Activated naive CD4-positive, alpha-beta T cell treated with anti-CD3 and anti-CD28 coated beads, Interleukin-2, amount 10 ng/mL, durations not matched to agents 7 days and 5 days (primary cell): ENCODE results near the gene SLC25A29.
A peak's percentile ranks its signal among the peaks of the same experiment; 100 is the strongest.
"Not testable (repeated sequence)": the region's sequence is repeated elsewhere in the genome, so short reads cannot be mapped to it uniquely, and the experiment has no call there.

Source experiments
- CTCF ChIA-PET: fragments of 350-600 bp; sonication (Branson Sonifier 250); formaldehyde crosslinking; loops from one replicate; lab custom pipeline; 2021; ENCODE audit warnings: antibody characterized with exemption; lab: Charles Lee
- DNase-seq: peaks from one replicate; pipeline ENCODE4 v3.0.0-alpha.2; 2020
- H3K27ac Mint-ChIP-seq: one replicate; pipeline ENCODE4 v1.8.0; 2021; ENCODE audit warnings: mild to moderate bottlenecking, moderate library complexity, mixed read lengths
- H3K27me3 Mint-ChIP-seq: one replicate; pipeline ENCODE4 v1.8.0; 2021; ENCODE audit warnings: mild to moderate bottlenecking, mixed read lengths
- H3K36me3 Mint-ChIP-seq: one replicate; pipeline ENCODE4 v1.8.0; 2021; ENCODE audit warnings: mixed read lengths
- H3K4me1 Mint-ChIP-seq: one replicate; pipeline ENCODE4 v1.8.0; 2021; ENCODE audit warnings: mixed read lengths
- H3K4me3 Mint-ChIP-seq: one replicate; pipeline ENCODE4 v1.8.0; 2021; ENCODE audit warnings: mild to moderate bottlenecking, moderate library complexity, mixed read lengths
- H3K9me3 Mint-ChIP-seq: one replicate; pipeline ENCODE4 v1.8.0; 2021; ENCODE audit warnings: mixed read lengths

SLC25A29 gene

DNA sequence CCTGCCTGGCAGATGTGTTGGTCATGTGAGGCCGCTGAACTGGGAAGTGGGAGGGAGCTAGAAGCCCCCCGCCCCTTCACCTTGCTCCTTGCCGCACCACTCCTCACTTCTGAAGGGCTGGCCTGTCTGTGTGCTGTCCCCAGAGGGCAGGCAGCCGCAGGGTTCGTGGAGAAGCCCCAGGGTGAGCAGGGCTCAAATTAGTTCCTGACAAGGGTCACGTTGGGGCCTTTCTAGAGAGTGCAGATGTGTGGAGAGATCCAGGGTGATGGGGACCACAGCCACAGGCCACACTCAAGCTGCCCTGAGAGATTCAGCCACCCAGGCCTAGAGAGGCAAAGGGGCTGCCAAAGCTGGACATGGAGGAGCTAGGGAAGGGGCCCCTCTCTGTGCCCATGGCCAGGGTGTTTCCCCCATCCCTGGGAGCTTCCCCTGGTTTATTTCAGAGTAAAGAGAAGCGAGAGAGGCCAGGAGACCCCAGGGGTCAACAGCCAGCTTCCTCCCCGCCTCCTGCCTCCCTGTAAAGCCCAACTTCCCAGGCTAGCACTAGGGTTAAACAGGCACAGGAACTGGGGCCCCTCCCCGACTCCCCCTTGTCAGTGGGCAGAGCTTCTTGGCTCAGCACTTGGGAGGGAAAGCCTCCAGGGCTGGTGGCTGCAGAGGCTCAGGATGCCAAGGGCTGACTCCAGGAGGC is 16.2 kb downstream of the SLC25A29 start:
- Mint-ChIP-seq H3K4me1 (peaks cover 8% of the 10 kb centered on the region), H3K27ac (no peak overlapping the region)
- CTCF ChIA-PET = interaction anchor here (1.2 to 1.3 kb wide), 2 partner anchors 88 to 97 kb away, joined by 3 to 5 read pairs; no protein-coding TSS in a partner anchor

DNA sequence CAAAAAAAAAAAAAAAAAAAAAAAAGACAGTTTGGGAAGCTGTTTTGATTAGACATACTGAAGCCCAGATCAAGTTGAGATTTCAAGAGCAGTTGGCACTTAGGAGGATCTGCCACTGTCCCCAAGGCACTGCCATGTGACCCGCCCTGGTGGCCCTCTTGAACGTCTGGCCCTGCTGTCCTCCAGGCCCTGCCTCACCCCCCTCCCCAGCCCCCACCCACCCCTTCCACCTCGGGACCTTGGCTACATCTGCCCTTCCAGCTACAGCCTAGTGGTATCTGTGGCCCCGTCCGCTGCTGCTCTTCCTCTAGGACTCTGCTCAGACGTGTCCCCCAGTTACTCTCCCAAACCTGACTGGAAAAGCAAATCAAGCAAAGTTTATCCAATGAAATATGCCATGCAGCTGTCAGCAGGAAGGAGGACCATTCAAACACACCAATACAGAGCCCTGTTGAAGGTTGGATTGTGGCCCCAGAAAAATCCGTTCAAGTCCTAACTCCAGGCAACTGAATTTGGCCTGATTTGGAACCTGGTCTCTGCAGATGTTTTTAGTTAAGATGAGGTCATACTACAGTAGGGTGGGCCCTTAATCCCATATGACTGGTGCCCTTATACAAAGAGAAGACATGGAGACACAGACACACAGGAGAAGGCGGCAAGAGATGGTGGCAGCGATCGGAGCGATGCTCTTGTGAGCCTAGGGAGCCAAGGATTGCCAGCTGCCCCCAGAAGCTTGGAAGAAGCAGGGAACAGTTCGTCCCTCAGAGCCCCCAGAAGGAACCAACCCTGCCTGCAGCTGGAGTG is 17.7 kb downstream of the SLC25A29 start:
- peaks cover 16% of the 10 kb centered on the region for H3K4me1 Mint-ChIP-seq
- H3K9me3 Mint-ChIP-seq = no peaks in the 10 kb centered on the region
- CTCF ChIA-PET = no interaction called here
- no peak for DNase-seq
- no peaks in the 10 kb centered on the region for H3K27me3 Mint-ChIP-seq
- H3K4me3 Mint-ChIP-seq = no peak overlapping the region
- H3K27ac Mint-ChIP-seq = no peak overlapping the region
- no peaks in the 10 kb centered on the region for H3K36me3 Mint-ChIP-seq

More for the DNA sequence above, 16.2 kb downstream of the SLC25A29 start:
- no peaks in the 10 kb centered on the region for H3K27me3 Mint-ChIP-seq
- no peak overlapping the region for H3K4me3 Mint-ChIP-seq
- H3K36me3 Mint-ChIP-seq = no peaks in the 10 kb centered on the region
- no peaks in the 10 kb centered on the region for H3K9me3 Mint-ChIP-seq
- DNase-seq = no peak

DNA sequence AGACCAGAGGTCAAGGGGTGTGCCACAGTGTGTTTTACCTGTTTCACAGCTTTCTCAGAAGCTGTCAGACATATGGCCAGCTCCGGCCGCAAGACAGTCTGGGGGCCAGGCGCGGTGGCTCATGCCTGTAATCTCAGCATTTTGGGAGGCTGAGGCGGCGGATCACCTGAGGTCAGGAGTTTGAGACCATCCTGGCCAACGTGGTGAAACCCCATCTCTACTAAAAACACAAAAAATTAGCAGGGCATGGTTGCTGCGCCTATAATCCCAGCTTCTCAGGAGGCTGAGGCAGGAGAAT is 18.3 kb downstream of the SLC25A29 start:
- not testable (repeated sequence) for DNase-seq, H3K4me3 Mint-ChIP-seq, H3K27ac Mint-ChIP-seq, H3K9me3 Mint-ChIP-seq, H3K27me3 Mint-ChIP-seq, H3K36me3 Mint-ChIP-seq
- CTCF ChIA-PET = interaction anchor here (1.0 kb wide), 1 partner anchor 10 kb away, joined by 3 read pairs; no protein-coding TSS in a partner anchor
- H3K4me1 Mint-ChIP-seq = peaks cover 16% of the 10 kb centered on the region

DNA sequence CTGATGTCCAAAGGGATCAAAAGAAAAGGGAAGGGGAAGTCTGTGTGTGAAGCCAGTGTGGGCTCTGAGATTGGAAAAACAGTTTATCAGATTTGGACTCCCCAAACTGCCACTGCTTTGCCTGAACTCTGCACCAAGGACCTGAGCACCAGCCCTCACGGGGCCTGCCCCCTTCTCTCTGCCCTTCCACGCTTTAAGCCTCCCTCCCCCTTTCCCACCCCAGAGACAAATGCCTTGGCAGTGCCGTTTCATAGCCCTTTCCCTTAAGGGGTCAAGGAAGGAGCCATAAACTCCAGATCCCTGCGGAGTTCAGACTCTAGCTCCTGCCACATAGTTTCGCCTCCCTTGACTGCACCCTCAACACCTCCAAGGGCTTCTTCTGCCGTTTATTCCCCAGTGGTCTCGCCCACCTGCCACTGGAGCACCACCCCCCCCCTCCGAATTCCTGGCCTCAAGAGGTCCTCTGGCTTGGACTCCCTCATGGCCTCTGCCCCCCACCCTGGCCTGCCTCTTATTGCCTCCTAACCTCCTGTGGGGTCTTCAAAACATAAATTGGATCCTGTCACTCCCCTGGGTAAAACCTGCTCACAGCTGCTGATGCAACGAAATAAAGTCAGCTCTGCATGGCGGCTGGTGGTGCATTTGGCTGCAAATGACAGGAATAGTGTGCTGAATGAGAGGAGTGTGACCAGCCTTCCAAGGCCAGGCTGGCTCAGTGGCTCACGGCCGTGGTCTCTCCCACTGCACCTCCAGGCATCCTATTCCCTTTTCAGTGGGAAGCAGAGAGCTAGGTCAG is 18.8 kb downstream of the SLC25A29 start:
- no peak overlapping the region for H3K27ac Mint-ChIP-seq
- H3K4me1 Mint-ChIP-seq = peaks cover 16% of the 10 kb centered on the region
- CTCF ChIA-PET = interaction anchor here (1.0 to 1.9 kb wide), 4 partner anchors 10 to 91 kb away, joined by 3 to 8 read pairs (median 6); no protein-coding TSS in a partner anchor
- no peak for DNase-seq
- H3K36me3 Mint-ChIP-seq = no peaks in the 10 kb centered on the region
- no peaks in the 10 kb centered on the region for H3K9me3 Mint-ChIP-seq
- H3K4me3 Mint-ChIP-seq = no peak overlapping the region
- no peaks in the 10 kb centered on the region for H3K27me3 Mint-ChIP-seq

DNA sequence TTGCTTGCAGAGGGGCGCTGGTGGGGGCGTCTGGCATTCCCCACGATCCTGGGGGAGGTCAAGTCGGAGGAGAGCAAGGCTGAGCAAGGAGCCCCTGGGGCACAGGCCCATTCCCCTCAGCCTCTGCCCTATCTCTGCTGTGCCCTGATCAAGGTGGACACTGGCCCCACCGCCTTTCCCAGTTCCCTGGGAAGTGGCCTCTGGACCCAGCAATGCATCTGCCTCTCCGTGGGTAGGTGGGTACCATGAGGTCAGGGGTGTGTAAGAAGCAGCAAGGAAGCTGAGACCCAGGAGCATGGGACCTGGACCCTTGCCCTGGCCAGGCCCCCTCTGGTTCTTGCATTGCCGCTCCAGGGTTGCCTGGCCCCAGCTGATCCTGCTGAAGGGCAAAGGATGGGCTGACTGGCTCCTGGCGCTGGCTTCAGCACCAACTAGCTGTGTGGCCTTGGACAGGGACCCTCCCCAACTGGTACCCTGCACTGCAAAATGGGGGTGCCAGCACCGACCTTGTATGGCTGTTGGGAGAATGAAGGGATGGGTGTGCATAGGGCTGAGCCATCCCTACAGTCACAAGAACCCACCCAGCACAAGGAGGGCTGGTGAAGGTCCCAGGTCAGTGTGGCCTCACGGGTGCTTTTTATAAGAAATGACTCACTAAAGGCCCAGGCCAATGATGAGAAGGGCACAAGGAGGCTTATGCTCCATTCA is 19.6 kb downstream of the SLC25A29 start:
- no peaks in the 10 kb centered on the region for H3K27me3 Mint-ChIP-seq
- no peaks in the 10 kb centered on the region for H3K9me3 Mint-ChIP-seq
- DNase-seq = no peak
- H3K4me3 Mint-ChIP-seq = peak overlapping the region; percentile 80
- CTCF ChIA-PET = interaction anchor here (0.7 to 3.8 kb wide), 10 partner anchors 8 to 98 kb away, joined by 3 to 21 read pairs (median 6); no protein-coding TSS in a partner anchor
- H3K36me3 Mint-ChIP-seq = peaks cover under 1% of the 10 kb centered on the region
- H3K27ac Mint-ChIP-seq = no peak overlapping the region
- H3K4me1 Mint-ChIP-seq = peaks cover 16% of the 10 kb centered on the region

DNA sequence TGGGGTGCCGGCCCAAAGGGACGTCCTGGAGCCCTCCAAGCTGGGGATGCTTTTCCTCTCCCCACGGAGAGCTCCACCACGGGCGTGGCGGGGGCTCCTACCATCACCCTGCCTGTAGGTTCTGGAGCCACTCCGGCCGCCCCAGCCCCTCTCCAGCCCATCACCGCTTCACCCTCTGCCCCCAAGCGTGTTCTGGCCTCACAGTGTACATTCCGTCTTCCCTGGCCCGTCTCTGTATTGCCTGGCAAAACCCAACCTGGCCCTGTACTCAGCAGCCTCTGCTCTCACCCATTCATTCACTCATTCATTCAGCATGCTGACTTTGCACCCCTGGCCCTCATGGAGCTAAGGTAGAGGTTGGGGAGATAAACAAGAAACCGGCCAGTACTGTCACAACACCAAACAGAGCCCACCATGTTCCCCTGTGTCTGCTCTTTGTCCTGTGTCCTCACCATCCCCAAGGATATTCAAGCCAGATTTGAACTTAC is 20.3 kb downstream of the SLC25A29 start:
- DNase-seq = no peak
- CTCF ChIA-PET = interaction anchor here (0.7 to 3.8 kb wide), 13 partner anchors 9 to 98 kb away, joined by 3 to 21 read pairs (median 4); a partner anchor contains a TSS
- Mint-ChIP-seq H3K36me3 (peaks cover 2% of the 10 kb centered on the region), H3K4me3 (peak overlapping the region; percentile 80), H3K9me3 (no peaks in the 10 kb centered on the region), H3K27ac (peak overlapping the region; percentile 82), H3K4me1 (peaks cover 16% of the 10 kb centered on the region), H3K27me3 (no peaks in the 10 kb centered on the region)

DNA sequence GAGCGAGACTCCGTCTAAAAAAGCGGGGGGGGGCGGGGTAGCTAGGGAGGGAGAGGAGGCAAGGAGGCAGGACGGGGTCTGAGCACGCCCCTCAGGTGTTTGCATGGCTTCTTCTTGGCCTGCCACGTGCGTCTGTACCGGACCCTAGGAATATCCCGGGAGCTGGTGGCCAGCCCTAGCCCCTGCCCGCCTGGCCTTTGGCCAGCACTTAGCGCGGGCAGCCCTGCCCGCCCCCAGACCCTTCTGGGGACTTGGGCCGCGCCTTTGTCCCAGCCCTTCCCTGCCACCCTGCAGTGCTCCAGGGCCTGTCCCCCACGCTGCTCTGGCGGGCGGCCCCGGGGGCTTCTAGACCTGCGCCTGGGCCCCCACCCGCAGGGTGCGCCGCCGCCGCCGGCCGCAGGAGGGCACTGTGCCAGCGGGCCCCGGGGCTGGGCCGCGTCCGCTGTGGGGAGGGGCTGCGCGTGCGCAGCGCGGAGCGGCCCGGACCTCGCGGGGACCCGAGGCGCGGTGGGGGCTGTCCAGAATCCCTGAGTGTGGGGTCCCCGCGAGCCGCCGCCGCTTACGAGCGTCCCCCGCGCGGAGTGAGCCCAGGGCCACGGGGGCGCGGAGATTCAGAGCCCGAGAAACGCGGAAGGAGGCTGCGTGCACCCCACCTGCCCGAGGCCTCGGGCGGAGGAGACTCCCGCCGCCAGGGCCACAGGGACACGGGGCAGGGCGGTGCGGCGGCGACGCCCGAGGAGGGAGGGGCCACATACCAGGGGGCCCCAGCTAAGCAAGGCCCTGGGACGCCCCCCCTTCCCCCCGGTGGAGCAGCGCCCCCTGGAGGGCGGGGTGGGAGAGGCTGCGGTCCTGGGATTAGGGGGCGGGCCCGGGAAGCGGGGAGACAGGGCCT is 21.0 kb downstream of the SLC25A29 start:
- H3K36me3 Mint-ChIP-seq = peaks cover 5% of the 10 kb centered on the region
- H3K4me3 Mint-ChIP-seq = peak overlapping the region; percentile 80

DNA sequence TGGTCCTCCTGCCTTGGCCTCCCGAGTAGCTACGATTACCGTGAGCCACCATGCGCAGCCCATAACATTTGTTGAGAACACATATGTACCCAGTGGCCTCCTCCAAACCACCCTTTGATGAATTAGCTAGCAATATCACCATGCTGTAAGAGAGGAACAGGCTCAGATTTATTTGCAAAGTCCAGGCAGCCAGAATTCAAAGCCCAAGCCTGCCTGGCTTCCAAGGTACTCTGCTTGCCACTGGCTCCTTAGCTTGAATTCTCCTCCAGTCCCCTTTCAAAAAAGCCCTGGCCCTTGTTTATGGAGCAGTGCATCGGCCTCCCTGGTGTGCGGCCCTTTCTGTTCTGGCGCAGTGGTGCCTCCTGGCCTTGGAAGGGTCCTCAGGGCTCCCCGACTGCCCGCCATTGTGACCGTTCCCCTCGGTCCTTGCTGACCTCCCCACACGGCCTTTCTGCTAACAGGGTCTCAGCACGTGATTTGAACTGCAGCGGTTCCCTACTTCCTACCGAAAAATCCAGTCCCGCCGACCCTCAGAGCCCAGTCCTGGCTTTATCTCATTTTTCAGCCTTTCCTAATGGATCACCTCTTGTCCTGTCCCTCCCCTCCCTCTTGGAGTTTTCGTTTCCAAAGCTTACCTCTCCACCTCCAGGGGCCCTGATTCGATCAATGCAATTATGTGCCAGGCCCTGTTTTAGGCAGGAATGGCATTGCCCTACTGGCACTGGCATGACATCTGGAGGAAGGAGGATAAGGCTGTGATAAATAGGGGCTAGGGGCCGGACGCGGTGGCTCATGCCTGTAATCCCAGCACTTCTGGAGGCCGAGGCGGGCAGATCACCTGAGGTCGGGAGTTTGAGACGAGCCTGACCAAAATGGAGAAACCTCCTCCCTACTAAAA is 22.0 kb downstream of the SLC25A29 start:
- peak overlapping the region; percentile 47 for H3K27ac Mint-ChIP-seq

More for the DNA sequence above, 21.0 kb downstream of the SLC25A29 start:
- Mint-ChIP-seq H3K4me1 (peaks cover 12% of the 10 kb centered on the region), H3K27ac (no peak overlapping the region), H3K9me3 (no peaks in the 10 kb centered on the region), H3K27me3 (no peaks in the 10 kb centered on the region)
- peak; percentile 82 for DNase-seq
- CTCF ChIA-PET = interaction anchor here (0.8 to 3.8 kb wide), 15 partner anchors 9 to 99 kb away, joined by 3 to 21 read pairs (median 4); a partner anchor contains a TSS

DNA sequence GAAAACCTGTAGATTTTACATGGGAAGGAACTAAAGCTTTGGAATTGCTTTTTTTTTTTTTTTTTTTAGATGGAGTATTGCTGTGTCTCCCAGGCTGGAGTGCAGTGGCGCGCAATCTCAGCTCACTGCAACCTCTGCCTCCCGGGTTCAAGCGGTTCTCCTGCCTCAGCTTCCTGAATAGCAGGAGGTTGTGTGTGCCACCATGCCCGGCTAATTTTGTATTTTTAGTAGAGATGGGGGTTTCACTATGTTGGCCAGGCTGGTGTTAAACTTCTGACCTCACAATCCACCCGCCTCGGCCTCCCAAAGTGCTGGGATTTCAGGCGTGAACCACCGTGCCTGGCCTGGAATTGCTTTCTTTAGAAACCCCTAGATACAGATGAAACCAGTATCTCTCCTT is 22.8 kb downstream of the SLC25A29 start:
- not testable (repeated sequence) for H3K4me3 Mint-ChIP-seq, H3K27me3 Mint-ChIP-seq, H3K9me3 Mint-ChIP-seq, H3K27ac Mint-ChIP-seq, DNase-seq
- CTCF ChIA-PET = interaction anchor here (0.9 to 3.8 kb wide), 8 partner anchors 10 to 95 kb away, joined by 3 to 21 read pairs (median 8); no protein-coding TSS in a partner anchor
- H3K36me3 Mint-ChIP-seq = peaks cover 12% of the 10 kb centered on the region
- H3K4me1 Mint-ChIP-seq = peaks cover 22% of the 10 kb centered on the region

More for the DNA sequence above, 22.0 kb downstream of the SLC25A29 start:
- no peaks in the 10 kb centered on the region for H3K9me3 Mint-ChIP-seq
- H3K4me1 Mint-ChIP-seq = peaks cover 14% of the 10 kb centered on the region
- CTCF ChIA-PET = interaction anchor here (0.9 to 3.8 kb wide), 11 partner anchors 10 to 94 kb away, joined by 3 to 21 read pairs (median 4); a partner anchor contains a TSS
- no peak for DNase-seq
- H3K4me3 Mint-ChIP-seq = peak overlapping the region; percentile 43
- peaks cover 7% of the 10 kb centered on the region for H3K36me3 Mint-ChIP-seq
- no peaks in the 10 kb centered on the region for H3K27me3 Mint-ChIP-seq

DNA sequence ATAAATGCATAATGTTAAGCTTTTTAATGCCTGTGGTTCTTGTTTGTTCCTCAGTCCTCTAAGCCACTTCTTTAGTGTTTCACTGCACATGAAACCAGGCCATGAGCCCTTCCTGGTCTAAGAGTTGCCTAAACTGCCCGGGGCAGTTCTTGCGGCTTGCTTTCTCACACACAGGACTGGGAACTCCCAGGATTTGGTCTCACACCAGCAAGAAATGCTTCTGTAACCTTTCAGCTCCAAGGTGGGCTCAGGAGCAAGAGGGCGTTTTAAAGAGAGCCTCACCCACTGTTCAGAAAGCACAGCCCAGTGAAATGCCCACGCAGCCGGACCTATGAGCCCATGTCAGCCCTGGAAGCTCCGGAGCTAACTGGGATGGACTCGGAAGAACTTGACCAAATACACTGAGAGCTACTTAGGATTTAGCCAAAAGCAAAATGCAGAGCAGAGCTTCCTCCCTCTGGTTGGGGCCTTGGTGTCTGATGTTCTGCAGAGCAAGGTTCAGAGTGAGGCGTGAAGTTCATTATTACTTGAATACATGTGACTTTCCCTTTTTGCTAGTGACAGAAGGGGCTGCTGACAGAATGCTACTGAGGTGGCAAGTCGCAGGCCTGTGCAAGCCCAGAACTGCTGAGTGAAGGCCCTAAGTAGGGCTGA is 23.4 kb downstream of the SLC25A29 start:
- no peaks in the 10 kb centered on the region for H3K27me3 Mint-ChIP-seq
- H3K4me1 Mint-ChIP-seq = peaks cover 25% of the 10 kb centered on the region
- peaks cover 14% of the 10 kb centered on the region for H3K36me3 Mint-ChIP-seq
- CTCF ChIA-PET = interaction anchor here (0.9 to 3.8 kb wide), 7 partner anchors 10 to 95 kb away, joined by 3 to 21 read pairs (median 7); no protein-coding TSS in a partner anchor
- no peak overlapping the region for H3K27ac Mint-ChIP-seq
- no peaks in the 10 kb centered on the region for H3K9me3 Mint-ChIP-seq
- DNase-seq = no peak
- no peak overlapping the region for H3K4me3 Mint-ChIP-seq

DNA sequence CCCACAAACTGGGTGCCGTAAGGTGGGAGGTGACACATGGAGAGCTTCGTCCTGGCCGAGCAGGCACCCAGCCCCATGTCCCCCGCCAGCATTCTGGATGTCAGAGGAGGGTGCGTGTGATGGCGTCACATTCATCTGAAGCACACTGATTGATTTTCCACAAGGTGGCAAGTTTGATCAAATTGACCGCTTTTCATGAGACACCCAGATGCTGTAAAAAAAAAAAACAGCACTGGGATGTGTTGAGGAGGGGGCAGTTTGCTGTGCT is 24.2 kb downstream of the SLC25A29 start:
- DNase-seq = no peak

More for the DNA sequence above, 24.2 kb downstream of the SLC25A29 start:
- no peaks in the 10 kb centered on the region for H3K9me3 Mint-ChIP-seq
- H3K4me1 Mint-ChIP-seq = peaks cover 27% of the 10 kb centered on the region
- no peak overlapping the region for H3K4me3 Mint-ChIP-seq
- peaks cover 18% of the 10 kb centered on the region for H3K36me3 Mint-ChIP-seq
- H3K27ac Mint-ChIP-seq = peak overlapping the region; percentile 52
- CTCF ChIA-PET = interaction anchor here (1.4 to 2.3 kb wide), 2 partner anchors 9 to 12 kb away, joined by 7 to 8 read pairs; no protein-coding TSS in a partner anchor
- H3K27me3 Mint-ChIP-seq = no peaks in the 10 kb centered on the region
